K562 (cell line): ENCODE measurements around the gene INHBC. TPM values are rescaled to one million over a fixed set of nuclear protein-coding genes. Genes with fewer than 3 reads are reported as not detected.

Source experiments
- EHMT2 ChIP-seq: fragments of 450-650 bp; IDR thresholded peaks from 2 replicates; pipeline ENCODE4 v1.6.1; 2018; ENCODE audit warnings: antibody characterized with exemption
- ELF2 ChIP-seq: fragments of 250-450 bp; sonication (Bioruptor Pico); IDR thresholded peaks from 2 replicates; pipeline ENCODE4 v1.5.0; 2021; ENCODE audit warnings: mild to moderate bottlenecking
- ERF ChIP-seq: fragments of 450-650 bp; formaldehyde crosslinking; IDR thresholded peaks from 2 replicates; pipeline ENCODE4 v1.4.0; 2020; ENCODE audit warnings: mild to moderate bottlenecking, mixed read lengths
- ETV6 ChIP-seq, 3 experiments: fragments of 150-350 bp in 1 of 3; sonication (generic) in 1 of 3; formaldehyde crosslinking in 1 of 3; IDR thresholded peaks; 2 replicates each; pipeline versions ENCODE4 v1.6.1 to v1.8.0; 2014 to 2022; ENCODE audit warnings: borderline replicate concordance in 2 of 3, low read depth in 2 of 3, antibody characterized with exemption in 1 of 3, low read length in 1 of 3, mild to moderate bottlenecking in 1 of 3, missing genetic modification reagents in 1 of 3
- GATA2 ChIP-seq: sonication (generic); formaldehyde crosslinking; IDR thresholded peaks from 2 replicates; pipeline ENCODE4 v1.4.0; 2020; ENCODE audit warnings: mild to moderate bottlenecking, missing genetic modification reagents
- HDAC1 ChIP-seq, 2 experiments: fragments of 450-650 bp; IDR thresholded peaks; 2 replicates each; pipeline ENCODE4 v1.6.1; 2016 to 2017; ENCODE audit warnings: inconsistent platforms in 1 of 2, mild to moderate bottlenecking in 1 of 2, moderate library complexity in 1 of 2
- POLR2H ChIP-seq: IDR thresholded peaks from 2 replicates; pipeline ENCODE4 v1.6.1; 2016; ENCODE audit warnings: missing genetic modification characterization, low read depth, mild to moderate bottlenecking, control low read depth, missing compliant biosample characterization, moderate library complexity
- PTRF ChIP-seq: fragments of 450-650 bp; IDR thresholded peaks from 2 replicates; pipeline ENCODE4 v1.6.1; 2016; ENCODE audit warnings: mild to moderate bottlenecking, missing genetic modification characterization, missing compliant biosample characterization
- REST ChIP-seq, 2 experiments: fragments of 450-650 bp; formaldehyde crosslinking in 1 of 2; IDR thresholded peaks; 2 replicates each; pipeline versions ENCODE4 v1.4.0 to v1.6.1; 2014 to 2020; ENCODE audit warnings: mild to moderate bottlenecking in 2 of 2, borderline replicate concordance in 1 of 2, low read depth in 1 of 2
- SOX6 ChIP-seq: fragments of 450-650 bp; IDR thresholded peaks from 2 replicates; pipeline ENCODE4 v1.6.1; 2014; ENCODE audit warnings: mild to moderate bottlenecking
- TRIM28 ChIP-seq: fragments of 450-650 bp; IDR thresholded peaks from 2 replicates; pipeline ENCODE4 v1.6.1; 2017
- XRCC5 ChIP-seq: fragments of 200-400 bp; formaldehyde crosslinking; IDR thresholded peaks from 2 replicates; pipeline ENCODE4 v1.6.1; 2017; ENCODE audit warnings: low read depth, mild to moderate bottlenecking, low read length
- ZFP1 ChIP-seq: fragments of 450-650 bp; formaldehyde crosslinking; IDR thresholded peaks from 2 replicates; pipeline ENCODE4 v1.4.0; 2020; ENCODE audit warnings: mild to moderate bottlenecking, mixed read lengths
- polyA plus RNA-seq, 8 experiments: library from polyadenylated mRNA; depleted of rRNA in 4 of 8; stranded (reverse) in 5 of 8; unstranded in 3 of 8; fragments of >200 nt; fragmentation: Nextera tagmentation in 2 of 8; fragmentation: Illumina TruSeq in 1 of 8; extraction: Ambion mirVana in 2 of 8; extraction: Trizol in 1 of 8; gene quantifications; 2 replicates each; pipeline versions ENCODE4 v1.2.1 to v1.2.3, GENCODE V29; 2011 to 2014; ENCODE audit warnings: inconsistent platforms in 1 of 8, missing spikeins in 1 of 8
- total RNA-seq, 7 experiments: library from RNA; depleted of rRNA in 6 of 7; stranded (reverse); fragments of >200 nt in 6 of 7; fragmentation: Illumina TruSeq in 2 of 7; extraction: Trizol in 2 of 7; gene quantifications; 2 replicates each; pipeline versions ENCODE4 v1.2.1 to v1.2.3, GENCODE V29; 2011 to 2021; ENCODE audit warnings: low replicate concordance in 1 of 7
- TF ChIP-seq, protein P1 (sequence below): sonication (generic); formaldehyde crosslinking; IDR thresholded peaks from 2 replicates; pipeline ENCODE4 v1.8.1; 2022; ENCODE audit warnings: missing genetic modification reagents
- TF ChIP-seq, protein P2 (sequence below): fragments of 450-650 bp; IDR thresholded peaks from 2 replicates; pipeline ENCODE4 v1.6.1; 2018; ENCODE audit not compliant: partially characterized antibody

Gene INHBC
- total and polyA plus RNA-seq, 9 of the 15 experiments (the other 6 are each of a cell fraction or from before 2014, with no cell fraction given) = 0.07 to 0.24 (median 0.15) TPM; not detected in 4

GRCh38 chr12:57462251-57462911 lies 27.8 kb downstream of the INHBC start (continued):
- TF ChIP-seq REST (IDR thresholded peaks at IDR 0.05; ENCODE audit: borderline replicate concordance) = peak; percentile 75
- no peak for TF ChIP-seq REST (CRISPR knock-in tag; IDR thresholded peaks at IDR 0.05; ENCODE audit: low read depth)
- TF ChIP-seq TRIM28 = peak; percentile 84
- TF ChIP-seq ETV6 (IDR thresholded peaks at IDR 0.05; ENCODE audit: borderline replicate concordance in 1 of 2, low read depth in 2 of 2, low read length in 1 of 2) = 0 out of 4 replicates have a peak, but pooled peaks of 1 of the 2 experiments have one; percentile 24
- no peak for TF ChIP-seq ETV6 (CRISPR knock-in tag; IDR thresholded peaks at IDR 0.05; ENCODE audit: borderline replicate concordance)
- peak in 1 of 2 experiments; percentile 56; a peak in 2 of 4 replicates for TF ChIP-seq HDAC1 (IDR thresholded peaks at IDR 0.05)
- no peak for TF ChIP-seq EHMT2
- no peak for TF ChIP-seq ERF (CRISPR knock-in tag)
- no peak for TF ChIP-seq GATA2 (CRISPR knock-in tag)
- TF ChIP-seq POLR2H (tag) = no peak
- TF ChIP-seq, protein P1, sequence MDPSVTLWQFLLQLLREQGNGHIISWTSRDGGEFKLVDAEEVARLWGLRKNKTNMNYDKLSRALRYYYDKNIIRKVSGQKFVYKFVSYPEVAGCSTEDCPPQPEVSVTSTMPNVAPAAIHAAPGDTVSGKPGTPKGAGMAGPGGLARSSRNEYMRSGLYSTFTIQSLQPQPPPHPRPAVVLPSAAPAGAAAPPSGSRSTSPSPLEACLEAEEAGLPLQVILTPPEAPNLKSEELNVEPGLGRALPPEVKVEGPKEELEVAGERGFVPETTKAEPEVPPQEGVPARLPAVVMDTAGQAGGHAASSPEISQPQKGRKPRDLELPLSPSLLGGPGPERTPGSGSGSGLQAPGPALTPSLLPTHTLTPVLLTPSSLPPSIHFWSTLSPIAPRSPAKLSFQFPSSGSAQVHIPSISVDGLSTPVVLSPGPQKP (CRISPR knock-in tag) = no peak
- no peak for TF ChIP-seq PTRF (tag)
- TF ChIP-seq, protein P2, sequence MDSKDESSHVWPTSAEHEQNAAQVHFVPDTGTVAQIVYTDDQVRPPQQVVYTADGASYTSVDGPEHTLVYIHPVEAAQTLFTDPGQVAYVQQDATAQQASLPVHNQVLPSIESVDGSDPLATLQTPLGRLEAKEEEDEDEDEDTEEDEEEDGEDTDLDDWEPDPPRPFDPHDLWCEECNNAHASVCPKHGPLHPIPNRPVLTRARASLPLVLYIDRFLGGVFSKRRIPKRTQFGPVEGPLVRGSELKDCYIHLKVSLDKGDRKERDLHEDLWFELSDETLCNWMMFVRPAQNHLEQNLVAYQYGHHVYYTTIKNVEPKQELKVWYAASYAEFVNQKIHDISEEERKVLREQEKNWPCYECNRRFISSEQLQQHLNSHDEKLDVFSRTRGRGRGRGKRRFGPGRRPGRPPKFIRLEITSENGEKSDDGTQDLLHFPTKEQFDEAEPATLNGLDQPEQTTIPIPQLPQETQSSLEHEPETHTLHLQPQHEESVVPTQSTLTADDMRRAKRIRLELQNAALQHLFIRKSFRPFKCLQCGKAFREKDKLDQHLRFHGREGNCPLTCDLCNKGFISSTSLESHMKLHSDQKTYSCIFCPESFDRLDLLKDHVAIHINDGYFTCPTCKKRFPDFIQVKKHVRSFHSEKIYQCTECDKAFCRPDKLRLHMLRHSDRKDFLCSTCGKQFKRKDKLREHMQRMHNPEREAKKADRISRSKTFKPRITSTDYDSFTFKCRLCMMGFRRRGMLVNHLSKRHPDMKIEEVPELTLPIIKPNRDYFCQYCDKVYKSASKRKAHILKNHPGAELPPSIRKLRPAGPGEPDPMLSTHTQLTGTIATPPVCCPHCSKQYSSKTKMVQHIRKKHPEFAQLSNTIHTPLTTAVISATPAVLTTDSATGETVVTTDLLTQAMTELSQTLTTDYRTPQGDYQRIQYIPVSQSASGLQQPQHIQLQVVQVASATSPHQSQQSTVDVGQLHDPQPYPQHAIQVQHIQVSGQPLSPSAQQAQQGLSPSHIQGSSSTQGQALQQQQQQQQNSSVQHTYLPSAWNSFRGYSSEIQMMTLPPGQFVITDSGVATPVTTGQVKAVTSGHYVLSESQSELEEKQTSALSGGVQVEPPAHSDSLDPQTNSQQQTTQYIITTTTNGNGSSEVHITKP = peak; percentile 79
- peak; percentile 96 for TF ChIP-seq XRCC5
- no peak for TF ChIP-seq ELF2
- peak; percentile 77 for TF ChIP-seq SOX6
- no peak for TF ChIP-seq ZFP1 (CRISPR knock-in tag)
